ENCODE measurements around the gene RBM10.

RBM10 gene

DNA sequence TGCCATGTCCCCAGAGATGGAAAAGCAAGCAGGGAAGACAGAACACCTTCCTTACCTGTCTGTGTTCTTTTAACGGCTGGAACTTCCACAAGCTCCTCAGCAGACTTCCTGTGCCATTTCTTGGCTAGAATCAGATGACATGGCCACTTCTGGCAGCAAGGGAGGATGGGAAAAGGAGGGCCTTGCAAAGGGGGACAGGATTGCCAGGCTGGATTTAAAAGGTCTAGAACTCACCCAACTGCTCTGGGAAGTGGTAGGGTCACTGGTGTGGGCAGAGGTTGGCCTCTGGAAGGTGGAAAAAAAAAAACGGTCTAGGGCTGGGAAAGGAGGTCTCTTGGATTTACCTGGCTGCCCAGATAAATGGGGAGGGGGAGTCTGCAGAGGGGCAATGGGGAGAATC lies 86.1 kb downstream of the RBM10 start:
- DNase-seq (ENCODE audit: low read depth, low spot score) = no peak
- TF ChIP-seq YY1 (IDR thresholded peaks at IDR 0.05; ENCODE audit: insufficient read depth, insufficient read length) (no peak), SUZ12 (IDR thresholded peaks at IDR 0.05; ENCODE audit: extremely low read depth, insufficient read depth, insufficient read length) (no peak), ZNF274 (IDR thresholded peaks at IDR 0.05; ENCODE audit: low read depth, low read length) (no peak)
- Histone ChIP-seq H3K27me3 (ENCODE audit: insufficient read depth, insufficient read length) (no peaks in the 10 kb centered on the region), H3K4me3 (ENCODE audit: insufficient read length, low read depth) (no peak overlapping the region), H3K36me3 (ENCODE audit: insufficient read depth, insufficient read length, low read length) (peaks cover 44% of the 10 kb centered on the region), H3K9ac (ENCODE audit: insufficient read length, low read depth) (no peak overlapping the region), H3K9me3 (ENCODE audit: insufficient read depth, low read length) (no peaks in the 10 kb centered on the region), H3K4me1 (ENCODE audit: insufficient read depth, insufficient read length) (peaks cover 5% of the 10 kb centered on the region)

- Histone ChIP-seq H3K9ac (ENCODE audit: insufficient read length, low read depth) (peak overlapping the region; percentile 94), H3K27me3 (ENCODE audit: insufficient read depth, insufficient read length) (no peaks in the 10 kb centered on the region), H3K9me3 (ENCODE audit: insufficient read depth, low read length) (no peaks in the 10 kb centered on the region), H3K4me1 (ENCODE audit: insufficient read depth, insufficient read length) (peaks cover 5% of the 10 kb centered on the region), H3K36me3 (ENCODE audit: insufficient read depth, insufficient read length, low read length) (peaks cover 33% of the 10 kb centered on the region), H3K4me3 (ENCODE audit: insufficient read length, low read depth) (peak overlapping the region; percentile 86)
- TF ChIP-seq SUZ12 (IDR thresholded peaks at IDR 0.05; ENCODE audit: extremely low read depth, insufficient read depth, insufficient read length) (no peak), ZNF274 (IDR thresholded peaks at IDR 0.05; ENCODE audit: low read depth, low read length) (no peak), YY1 (IDR thresholded peaks at IDR 0.05; ENCODE audit: insufficient read depth, insufficient read length) (no peak)
- no peak for DNase-seq (ENCODE audit: low read depth, low spot score)
Measured at GRCh38 chrX:47232197-47232802, 87.3 kb downstream of the RBM10 start.

DNA sequence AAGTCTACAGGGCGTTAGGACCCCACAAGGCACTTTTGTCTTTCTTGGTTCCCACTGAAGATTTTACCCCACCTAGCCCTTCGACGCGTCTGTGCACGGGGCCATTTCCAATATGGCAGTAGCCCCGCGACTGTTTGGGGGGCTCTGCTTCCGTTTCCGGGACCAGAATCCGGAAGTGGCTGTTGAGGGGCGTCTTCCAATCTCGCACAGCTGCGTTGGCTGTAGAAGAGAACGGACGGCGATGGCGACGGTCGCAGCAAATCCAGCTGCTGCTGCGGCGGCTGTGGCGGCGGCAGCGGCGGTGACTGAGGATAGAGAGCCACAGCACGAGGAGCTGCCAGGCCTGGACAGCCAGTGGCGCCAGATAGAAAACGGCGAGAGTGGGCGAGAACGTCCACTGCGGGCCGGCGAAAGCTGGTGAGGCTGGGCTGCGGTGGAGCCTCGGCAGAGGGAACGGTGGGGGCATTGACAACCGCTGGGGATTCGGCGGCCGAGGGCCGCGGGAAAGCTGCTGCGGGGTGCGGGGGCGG lies 87.8 kb downstream of the RBM10 start, which contains the start of gene USP11:
TSS of gene USP11 (plus strand) at position 207 of the 530 bp plus-strand sequence. CDS start at position 242, 35 bp downstream.
- Histone ChIP-seq H3K36me3 (ENCODE audit: insufficient read depth, insufficient read length, low read length) (peaks cover 27% of the 10 kb centered on the region), H3K27me3 (ENCODE audit: insufficient read depth, insufficient read length) (no peaks in the 10 kb centered on the region), H3K9ac (ENCODE audit: insufficient read length, low read depth) (peak within 1 kb of the TSS; percentile 94), H3K4me3 (ENCODE audit: insufficient read length, low read depth) (peak within 1 kb of the TSS; percentile 86), H3K9me3 (ENCODE audit: insufficient read depth, low read length) (no peaks in the 10 kb centered on the region), H3K4me1 (ENCODE audit: insufficient read depth, insufficient read length) (peaks cover 5% of the 10 kb centered on the region)
- TF ChIP-seq YY1 (IDR thresholded peaks at IDR 0.05; ENCODE audit: insufficient read depth, insufficient read length) = peak; percentile 71
- TF ChIP-seq SUZ12 (IDR thresholded peaks at IDR 0.05; ENCODE audit: extremely low read depth, insufficient read depth, insufficient read length) = no peak
- DNase-seq (ENCODE audit: low read depth, low spot score) = peak; percentile 43

- peak overlapping the region; percentile 86 for H3K4me3 ChIP-seq (ENCODE audit: insufficient read length, low read depth)
- no peaks in the 10 kb centered on the region for H3K9me3 ChIP-seq (ENCODE audit: insufficient read depth, low read length)
- TF ChIP-seq ZNF274 (IDR thresholded peaks at IDR 0.05; ENCODE audit: low read depth, low read length) (no peak), YY1 (IDR thresholded peaks at IDR 0.05; ENCODE audit: insufficient read depth, insufficient read length) (peak; percentile 60)
- H3K9ac ChIP-seq (ENCODE audit: insufficient read length, low read depth) = peak overlapping the region; percentile 94
- H3K36me3 ChIP-seq (ENCODE audit: insufficient read depth, insufficient read length, low read length) = peaks cover 21% of the 10 kb centered on the region
- H3K4me1 ChIP-seq (ENCODE audit: insufficient read depth, insufficient read length) = peaks cover 5% of the 10 kb centered on the region
- no peaks in the 10 kb centered on the region for H3K27me3 ChIP-seq (ENCODE audit: insufficient read depth, insufficient read length)
- DNase-seq (ENCODE audit: low read depth, low spot score) = peak; percentile 88
Measured at GRCh38 chrX:47233333-47234113, 88.5 kb downstream of the RBM10 start.

DNA sequence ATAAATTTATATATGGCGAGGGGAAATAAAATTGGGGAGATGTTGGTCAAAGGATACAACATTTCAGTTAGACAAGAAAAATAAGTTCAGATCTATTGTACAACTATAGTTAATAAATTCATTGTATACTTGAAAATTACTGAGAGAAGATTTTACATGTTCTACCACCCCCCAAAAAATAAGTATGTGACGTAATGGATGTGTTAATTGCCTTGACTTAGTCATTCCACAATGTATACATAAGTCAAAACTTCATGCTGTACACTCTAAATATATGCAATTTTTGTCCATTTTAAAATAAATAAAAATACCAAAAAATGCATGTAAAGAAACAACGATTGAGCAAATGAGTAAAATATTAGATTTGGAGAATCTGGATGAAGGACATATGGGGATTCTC lies 89.6 kb downstream of the RBM10 start:
- no peak for DNase-seq (ENCODE audit: low read depth, low spot score)
- Histone ChIP-seq H3K9ac (ENCODE audit: insufficient read length, low read depth) (no peak overlapping the region), H3K27me3 (ENCODE audit: insufficient read depth, insufficient read length) (no peaks in the 10 kb centered on the region), H3K9me3 (ENCODE audit: insufficient read depth, low read length) (no peaks in the 10 kb centered on the region), H3K36me3 (ENCODE audit: insufficient read depth, insufficient read length, low read length) (peaks cover 17% of the 10 kb centered on the region), H3K4me1 (ENCODE audit: insufficient read depth, insufficient read length) (peaks cover 5% of the 10 kb centered on the region), H3K4me3 (ENCODE audit: insufficient read length, low read depth) (no peak overlapping the region)
- no peak for TF ChIP-seq SUZ12 (IDR thresholded peaks at IDR 0.05; ENCODE audit: extremely low read depth, insufficient read depth, insufficient read length)
- TF ChIP-seq ZNF274 (IDR thresholded peaks at IDR 0.05; ENCODE audit: low read depth, low read length) = no peak
- TF ChIP-seq YY1 (IDR thresholded peaks at IDR 0.05; ENCODE audit: insufficient read depth, insufficient read length) = no peak

DNA sequence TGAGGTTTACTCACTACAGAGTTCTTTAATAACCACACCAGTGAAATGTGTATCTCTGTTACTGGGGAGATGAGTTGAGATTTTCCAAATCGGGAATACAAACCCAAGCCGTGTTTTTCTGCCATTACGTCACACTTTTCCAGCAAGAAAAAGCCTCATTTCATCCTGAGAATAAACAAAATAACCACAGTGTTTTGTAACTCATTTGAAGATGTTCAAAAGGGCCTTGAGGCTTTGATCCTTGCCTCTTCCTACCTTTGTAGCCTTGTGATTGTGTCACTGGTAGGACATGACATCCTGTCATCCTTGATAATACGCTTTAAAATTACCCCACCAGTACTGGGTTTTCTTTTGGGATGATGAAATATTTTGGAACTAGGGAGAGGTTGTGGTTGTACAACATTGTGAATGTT lies 90.7 kb downstream of the RBM10 start:
- Histone ChIP-seq H3K36me3 (ENCODE audit: insufficient read depth, insufficient read length, low read length) (peaks cover 19% of the 10 kb centered on the region), H3K9ac (ENCODE audit: insufficient read length, low read depth) (no peak overlapping the region), H3K9me3 (ENCODE audit: insufficient read depth, low read length) (no peaks in the 10 kb centered on the region), H3K27me3 (ENCODE audit: insufficient read depth, insufficient read length) (no peaks in the 10 kb centered on the region), H3K4me1 (ENCODE audit: insufficient read depth, insufficient read length) (peaks cover 5% of the 10 kb centered on the region), H3K4me3 (ENCODE audit: insufficient read length, low read depth) (no peak overlapping the region)
- no peak for TF ChIP-seq SUZ12 (IDR thresholded peaks at IDR 0.05; ENCODE audit: extremely low read depth, insufficient read depth, insufficient read length)
- TF ChIP-seq ZNF274 (IDR thresholded peaks at IDR 0.05; ENCODE audit: low read depth, low read length) = no peak
- TF ChIP-seq YY1 (IDR thresholded peaks at IDR 0.05; ENCODE audit: insufficient read depth, insufficient read length) = no peak
- DNase-seq (ENCODE audit: low read depth, low spot score) = no peak
